HEK293T (cell line): ENCODE results near the gene NPAS3.

Experiments
- ARNT ChIP-seq: fragments of 450-650 bp; IDR thresholded peaks from 2 replicates; pipeline ENCODE4 v1.6.1; 2017; ENCODE audit warnings: mild to moderate bottlenecking
- FOXM1 ChIP-seq: fragments of 450-650 bp; IDR thresholded peaks from 2 replicates; pipeline ENCODE4 v1.6.1; 2017; ENCODE audit warnings: mild to moderate bottlenecking, borderline replicate concordance
- HDGF ChIP-seq: fragments of 450-650 bp; IDR thresholded peaks from 2 replicates; pipeline ENCODE4 v1.6.1; 2017; ENCODE audit warnings: antibody characterized with exemption, borderline replicate concordance
- LEF1 ChIP-seq: fragments of 450-650 bp; IDR thresholded peaks from 2 replicates; pipeline ENCODE4 v1.6.1; 2017; ENCODE audit warnings: mild to moderate bottlenecking, borderline replicate concordance
- ZNF384 ChIP-seq: fragments of 450-650 bp; IDR thresholded peaks from 2 replicates; pipeline ENCODE4 v1.6.1; 2016

DNA sequence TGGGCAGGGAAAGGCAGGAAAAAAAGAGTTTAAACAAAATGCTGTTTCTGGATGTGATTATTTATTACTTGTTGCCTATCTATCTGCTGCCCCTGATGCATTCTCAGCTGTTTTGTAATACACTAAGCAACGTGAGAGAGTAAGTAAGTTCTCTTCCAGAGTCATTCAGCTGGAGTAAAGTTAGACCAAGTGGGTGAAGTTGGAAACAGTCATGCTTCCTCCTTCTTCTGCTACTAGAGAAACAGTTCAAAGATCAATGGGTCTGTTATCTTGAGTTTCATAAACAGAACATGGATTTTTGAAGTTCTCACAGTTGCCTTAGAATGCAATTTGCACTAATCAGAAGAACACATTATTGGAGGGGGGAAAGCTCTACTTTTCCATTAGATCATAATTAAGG is 732.9 kb downstream of the NPAS3 start:
- TF ChIP-seq FOXM1 = no peak
- no peak for TF ChIP-seq LEF1
- no peak for TF ChIP-seq HDGF
- TF ChIP-seq ZNF384 = no peak
- TF ChIP-seq ARNT = no peak
